Type B pancreatic cell (in vitro differentiated cells): ENCODE data around the gene PCBD1. TPM values are rescaled to one million over a fixed set of nuclear protein-coding genes. Genes with fewer than 3 reads are reported as not detected.
"Not testable (repeated sequence)": the region's sequence is repeated elsewhere in the genome, so short reads cannot be mapped to it uniquely, and the experiment has no call there.

Experiments
- DNase-seq: peaks from one replicate; pipeline ENCODE4 v3.0.0; 2021; ENCODE audit warnings: mixed read lengths; ENCODE audit not compliant: unreplicated experiment; ENCODE audit errors: extremely low spot score
- H3K27ac Mint-ChIP-seq: 2 replicates; pipeline ENCODE4 v1.8.0; 2021; ENCODE audit warnings: mild to moderate bottlenecking, mixed read lengths
- H3K27me3 Mint-ChIP-seq: 2 replicates; pipeline ENCODE4 v1.8.0; 2021; ENCODE audit warnings: mixed read lengths
- H3K36me3 Mint-ChIP-seq: 2 replicates; pipeline ENCODE4 v1.8.0; 2021; ENCODE audit warnings: mixed read lengths
- H3K4me1 Mint-ChIP-seq: one replicate; pipeline ENCODE4 v1.8.0; 2021; ENCODE audit warnings: mixed read lengths; ENCODE audit not compliant: unreplicated experiment
- H3K4me3 Mint-ChIP-seq: 2 replicates; pipeline ENCODE4 v1.8.0; 2021; ENCODE audit warnings: mild to moderate bottlenecking, mixed read lengths
- H3K9me3 Mint-ChIP-seq: 2 replicates; pipeline ENCODE4 v1.8.0; 2021; ENCODE audit warnings: mixed read lengths
- CTCF ChIP-seq: fragments of 200-600 bp; sonication (generic); conservative IDR thresholded peaks from 2 replicates; pipeline ENCODE4 v1.5.0; 2021; ENCODE audit warnings: antibody characterized with exemption, mild to moderate bottlenecking
- total RNA-seq: library from RNA; stranded (reverse); gene quantifications from 2 replicates; pipeline ENCODE4 v1.2.1, GENCODE V29; 2021; ENCODE audit warnings: low replicate concordance

The PCBD1 gene
- total RNA-seq, 1 donor from 2014 or later = 84.1 TPM

GRCh38 chr10:70920519-70920918, 32.2 kb upstream of the PCBD1 start:
- peaks cover 26% of the 10 kb centered on the region for H3K27me3 Mint-ChIP-seq
- H3K9me3 Mint-ChIP-seq = no peaks in the 10 kb centered on the region
- no peak for TF ChIP-seq CTCF
- H3K4me3 Mint-ChIP-seq = no peak overlapping the region
- no peak overlapping the region for H3K27ac Mint-ChIP-seq
- peaks cover 9% of the 10 kb centered on the region for H3K4me1 Mint-ChIP-seq
- H3K36me3 Mint-ChIP-seq = no peaks in the 10 kb centered on the region
- no peak for DNase-seq

GRCh38 chr10:70919906-70920305, 31.5 kb upstream of the PCBD1 start:
- H3K27me3 Mint-ChIP-seq = peaks cover 20% of the 10 kb centered on the region
- H3K4me3 Mint-ChIP-seq, H3K36me3 Mint-ChIP-seq, DNase-seq, H3K4me1 Mint-ChIP-seq, H3K9me3 Mint-ChIP-seq, H3K27ac Mint-ChIP-seq: not testable (repeated sequence)

- Mint-ChIP-seq H3K27ac (no peak overlapping the region), H3K27me3 (peaks cover 22% of the 10 kb centered on the region)
Observed at GRCh38 chr10:70918851-70919530, 30.6 kb upstream of the PCBD1 start.

GRCh38 chr10:70917635-70918034, 29.3 kb upstream of the PCBD1 start:
- H3K27me3 Mint-ChIP-seq = peaks cover 24% of the 10 kb centered on the region
- H3K27ac Mint-ChIP-seq = no peak overlapping the region
- peaks cover 3% of the 10 kb centered on the region for H3K4me1 Mint-ChIP-seq
- no peaks in the 10 kb centered on the region for H3K9me3 Mint-ChIP-seq
- no peak overlapping the region for H3K4me3 Mint-ChIP-seq
- no peak for DNase-seq
- H3K36me3 Mint-ChIP-seq = no peaks in the 10 kb centered on the region
- TF ChIP-seq CTCF = no peak

More at GRCh38 chr10:70918851-70919530, 30.6 kb upstream of the PCBD1 start:
- no peak for DNase-seq
- Mint-ChIP-seq H3K4me1 (peaks cover 3% of the 10 kb centered on the region), H3K36me3 (no peaks in the 10 kb centered on the region), H3K4me3 (no peak overlapping the region), H3K9me3 (no peaks in the 10 kb centered on the region)
- TF ChIP-seq CTCF = no peak

- no peak for DNase-seq
- Mint-ChIP-seq H3K4me1 (peaks cover 3% of the 10 kb centered on the region), H3K27me3 (peaks cover 24% of the 10 kb centered on the region), H3K27ac (no peak overlapping the region), H3K4me3 (no peak overlapping the region), H3K36me3 (no peaks in the 10 kb centered on the region), H3K9me3 (no peaks in the 10 kb centered on the region)
- TF ChIP-seq CTCF = no peak
Observed at GRCh38 chr10:70917226-70917625, 28.9 kb upstream of the PCBD1 start.

GRCh38 chr10:70916241-70916640, 27.9 kb upstream of the PCBD1 start:
- no peak for TF ChIP-seq CTCF
- H3K27me3 Mint-ChIP-seq = peaks cover 21% of the 10 kb centered on the region

More at GRCh38 chr10:70916241-70916640, 27.9 kb upstream of the PCBD1 start:
- H3K4me3 Mint-ChIP-seq = no peak overlapping the region
- no peaks in the 10 kb centered on the region for H3K36me3 Mint-ChIP-seq
- H3K9me3 Mint-ChIP-seq = no peaks in the 10 kb centered on the region
- DNase-seq = no peak
- H3K27ac Mint-ChIP-seq = no peak overlapping the region
- peaks cover 3% of the 10 kb centered on the region for H3K4me1 Mint-ChIP-seq
